GM19455 (cell line): ENCODE data around the gene BPIFB3.
"Not testable (repeated sequence)": the region's sequence is repeated elsewhere in the genome, so short reads cannot be mapped to it uniquely, and the experiment has no call there.

Source experiments
- ATAC-seq: cut with Tn5 transposase; IDR thresholded peaks from one replicate; pipeline ENCODE4 v1.9.1; 2021; ENCODE audit not compliant: unreplicated experiment

BPIFB3 gene

GRCh38 chr20:33112547-33113386 lies 59.1 kb downstream of the BPIFB3 start:
- ATAC-seq = no peak

GRCh38 chr20:33113387-33113908 lies 59.7 kb downstream of the BPIFB3 start:
- no peak for ATAC-seq

GRCh38 chr20:33115501-33115900 lies 61.8 kb downstream of the BPIFB3 start:
- ATAC-seq = not testable (repeated sequence)

GRCh38 chr20:33119725-33120720 lies 66.3 kb downstream of the BPIFB3 start:
- ATAC-seq = no peak

- no peak for ATAC-seq
Observed at GRCh38 chr20:33120934-33121333, 67.2 kb downstream of the BPIFB3 start.

GRCh38 chr20:33122297-33122696 lies 68.6 kb downstream of the BPIFB3 start:
- not testable (repeated sequence) for ATAC-seq
